ENCODE data around the gene ATAD3C.
"Not testable (repeated sequence)": the region's sequence is repeated elsewhere in the genome, so short reads cannot be mapped to it uniquely, and the experiment has no call there.

DNA sequence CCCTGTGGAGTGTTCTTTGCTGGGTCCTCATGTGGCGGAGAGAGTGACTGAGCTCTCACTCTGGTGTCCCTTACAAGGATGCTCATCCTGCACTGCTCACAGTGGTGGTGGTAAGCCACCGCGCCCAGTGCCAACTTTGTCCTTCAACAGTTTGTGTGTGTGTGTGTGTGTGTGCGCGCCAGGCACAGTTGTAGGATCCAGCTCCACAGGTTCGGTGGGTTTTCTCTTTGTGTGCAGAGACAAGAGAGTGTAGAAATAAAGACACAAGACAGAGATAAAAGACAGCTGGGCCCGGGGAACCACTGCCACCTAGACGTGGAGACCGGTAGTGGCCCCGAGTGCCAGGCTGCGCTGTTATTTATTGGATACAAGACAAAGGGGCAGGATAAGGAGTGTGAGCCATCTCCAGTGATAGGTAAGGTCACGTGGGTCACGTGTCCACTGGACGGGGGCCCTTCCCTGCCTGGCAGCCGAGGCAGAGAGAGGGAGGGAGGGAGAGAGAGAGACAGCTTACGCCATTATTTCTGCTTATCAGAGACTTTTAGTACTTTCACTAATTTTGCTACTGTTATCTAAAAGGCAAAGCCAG, 55.4 kb downstream of the ATAD3C start:
- TF ChIP-seq, protein P1, sequence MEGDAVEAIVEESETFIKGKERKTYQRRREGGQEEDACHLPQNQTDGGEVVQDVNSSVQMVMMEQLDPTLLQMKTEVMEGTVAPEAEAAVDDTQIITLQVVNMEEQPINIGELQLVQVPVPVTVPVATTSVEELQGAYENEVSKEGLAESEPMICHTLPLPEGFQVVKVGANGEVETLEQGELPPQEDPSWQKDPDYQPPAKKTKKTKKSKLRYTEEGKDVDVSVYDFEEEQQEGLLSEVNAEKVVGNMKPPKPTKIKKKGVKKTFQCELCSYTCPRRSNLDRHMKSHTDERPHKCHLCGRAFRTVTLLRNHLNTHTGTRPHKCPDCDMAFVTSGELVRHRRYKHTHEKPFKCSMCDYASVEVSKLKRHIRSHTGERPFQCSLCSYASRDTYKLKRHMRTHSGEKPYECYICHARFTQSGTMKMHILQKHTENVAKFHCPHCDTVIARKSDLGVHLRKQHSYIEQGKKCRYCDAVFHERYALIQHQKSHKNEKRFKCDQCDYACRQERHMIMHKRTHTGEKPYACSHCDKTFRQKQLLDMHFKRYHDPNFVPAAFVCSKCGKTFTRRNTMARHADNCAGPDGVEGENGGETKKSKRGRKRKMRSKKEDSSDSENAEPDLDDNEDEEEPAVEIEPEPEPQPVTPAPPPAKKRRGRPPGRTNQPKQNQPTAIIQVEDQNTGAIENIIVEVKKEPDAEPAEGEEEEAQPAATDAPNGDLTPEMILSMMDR (IDR thresholded peaks at IDR 0.05) = peak; percentile 59 to 75 (median 66)
- TF ChIP-seq POLR2A (IDR thresholded peaks at IDR 0.05) = not testable (repeated sequence)
- TF ChIP-seq POLR2AphosphoS5 (IDR thresholded peaks at IDR 0.05) = peak in 1 of 4 donors; percentile 17

Data from sigmoid colon (tissue), 4 donors.